ENCODE results near the gene RNU1-3.
"Not testable (repeated sequence)": the region's sequence is repeated elsewhere in the genome, so short reads cannot be mapped to it uniquely, and the experiment has no call there.

GRCh38 chr1:16632044-16632850 is 34.5 kb downstream of the RNU1-3 start:
- not testable (repeated sequence) for TF ChIP-seq CTCF (conservative IDR thresholded peaks at IDR 0.05; ENCODE audit: low read length); EZH2phosphoT487 (IDR thresholded peaks at IDR 0.05; ENCODE audit: borderline replicate concordance, low read depth, low read length)

Measured in OCI-LY7 (cell line).